HG03103 (cell line): ENCODE results near the gene SMTNL2.

Experiments
- ATAC-seq: cut with Tn5 transposase; IDR thresholded peaks from one replicate; pipeline ENCODE4 v1.9.1; 2021; ENCODE audit warnings: low read depth; ENCODE audit not compliant: unreplicated experiment

The SMTNL2 gene

DNA sequence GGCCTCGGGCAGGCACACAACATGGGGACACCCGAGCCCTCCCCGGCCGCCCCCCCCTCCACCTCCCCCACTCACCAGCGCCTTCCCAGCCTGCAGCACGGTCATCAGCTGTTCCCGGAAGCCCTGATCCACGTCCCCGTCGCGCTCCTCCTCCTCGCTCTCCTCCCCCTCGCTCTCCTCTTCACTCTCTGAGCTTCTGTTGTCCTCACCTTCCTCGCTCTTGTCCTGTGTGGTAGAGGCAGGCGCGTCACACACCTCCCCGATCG lies 39.4 kb upstream of the SMTNL2 start:
- no peak for ATAC-seq

- no peak for ATAC-seq
These were observed 38.9 kb upstream of the SMTNL2 start for GRCh38 chr17:4545217-4545951.

DNA sequence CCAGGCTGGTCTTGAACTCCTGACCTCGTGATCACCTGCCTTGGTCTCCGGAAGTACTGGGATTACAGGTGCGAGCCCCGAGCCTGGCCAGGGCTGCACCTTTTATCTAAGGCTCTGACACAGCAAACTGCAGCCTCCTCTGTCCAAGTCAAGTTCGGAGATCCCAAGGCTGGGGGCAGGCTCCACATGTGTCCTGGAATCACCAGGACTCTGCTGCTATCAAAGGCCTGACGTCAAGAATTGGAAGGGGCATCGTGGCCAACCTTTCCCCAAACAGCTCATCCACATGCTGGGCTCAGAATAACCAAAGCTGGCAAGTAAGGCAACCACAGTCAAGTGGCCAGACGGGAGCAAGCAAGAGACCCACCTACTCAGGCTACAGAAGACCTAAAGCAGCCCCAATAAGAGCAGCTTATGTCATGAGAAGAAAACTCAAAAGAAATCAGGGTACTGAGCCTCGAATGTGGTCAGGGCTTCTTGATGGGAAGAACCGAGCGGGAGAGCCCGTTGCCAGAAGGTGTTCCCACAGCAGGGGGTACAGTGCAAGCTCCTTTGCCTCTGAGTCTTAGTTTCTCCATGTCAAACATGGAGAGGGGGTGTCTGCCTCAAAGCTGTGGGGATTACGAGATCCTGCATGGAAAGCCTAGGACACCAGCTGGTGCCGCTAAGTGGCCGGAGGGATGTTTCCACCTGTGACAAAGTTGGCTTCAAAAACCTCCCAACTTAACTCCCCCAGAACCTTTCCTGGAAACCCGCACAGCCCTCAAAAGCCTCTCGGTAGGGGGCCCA lies 37.0 kb upstream of the SMTNL2 start:
- no peak for ATAC-seq

- no peak for ATAC-seq
These were observed 36.3 kb upstream of the SMTNL2 start for GRCh38 chr17:4548061-4548461.

DNA sequence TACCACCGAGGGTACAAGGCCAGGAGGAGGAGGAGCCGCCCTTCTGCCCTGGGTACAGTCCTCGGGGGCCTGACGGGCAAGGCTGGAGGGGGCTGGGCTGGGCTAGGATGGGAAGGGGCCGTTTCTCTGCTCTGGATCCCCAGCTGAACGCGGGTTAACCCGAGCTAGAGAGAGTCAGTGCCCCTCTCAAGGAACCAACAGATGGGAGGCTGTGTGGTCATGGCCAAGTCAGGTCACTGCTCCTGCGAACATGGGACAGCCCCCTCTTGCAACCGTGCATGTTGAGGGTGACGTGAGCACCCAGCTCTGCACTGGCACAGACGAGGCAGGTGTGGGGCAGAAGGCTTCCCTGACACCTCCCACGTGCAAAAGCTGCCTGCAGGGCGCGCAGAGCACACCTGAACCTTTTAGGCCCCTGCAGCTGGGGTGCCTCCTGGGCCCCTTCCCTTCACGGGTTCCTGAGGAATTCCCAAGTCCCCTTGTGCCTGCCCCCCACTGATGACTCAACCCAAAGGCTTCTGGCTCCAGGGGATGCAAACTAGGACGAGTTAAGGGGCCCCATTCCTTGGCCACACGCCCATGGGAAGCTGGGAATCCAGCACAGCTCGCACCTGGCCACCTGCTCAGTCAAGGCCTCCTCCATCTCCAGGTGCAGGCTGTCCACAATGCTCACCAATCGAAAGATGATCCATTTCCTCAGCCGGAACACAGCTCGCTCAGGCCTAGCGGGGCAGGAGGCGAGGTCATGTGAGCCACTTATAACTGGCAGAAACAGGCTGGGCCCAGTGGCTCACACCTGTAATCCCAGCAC lies 35.4 kb upstream of the SMTNL2 start:
- no peak for ATAC-seq

DNA sequence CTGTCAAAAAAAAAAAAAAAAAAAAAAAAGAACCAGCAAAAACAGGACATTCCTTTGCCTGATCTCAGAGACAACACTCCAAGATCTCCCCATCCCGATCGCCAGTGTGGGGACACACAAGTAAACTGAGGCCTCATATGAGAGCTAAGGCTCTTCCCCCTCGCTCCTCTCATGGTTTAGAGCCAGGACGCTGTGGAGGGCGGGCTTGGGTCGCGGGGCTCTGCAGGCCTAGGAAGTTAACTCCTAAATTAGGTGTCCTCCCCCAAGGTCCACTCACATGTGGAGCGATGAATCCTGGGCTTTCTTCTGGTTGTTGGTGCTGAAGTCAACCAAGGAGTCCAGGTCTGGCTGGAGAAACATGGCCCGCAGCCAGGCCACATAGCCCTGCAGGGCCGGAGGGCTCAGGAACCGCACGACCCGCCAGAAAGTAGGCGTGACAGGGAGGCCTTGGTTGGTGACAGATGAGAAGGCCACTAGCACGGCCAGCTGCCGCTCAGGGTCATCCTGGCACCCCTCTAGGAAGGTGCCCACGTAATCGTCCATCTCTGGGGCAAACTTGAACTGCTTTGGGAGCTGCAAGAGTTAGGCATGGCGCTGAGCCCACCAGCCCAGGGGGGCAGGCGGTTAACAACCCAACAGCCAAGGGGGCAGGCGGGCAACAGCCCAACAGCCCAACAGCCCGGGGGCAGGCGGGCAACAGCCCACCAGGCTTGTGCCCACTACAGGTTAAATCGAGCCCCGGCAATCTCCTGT lies 34.4 kb upstream of the SMTNL2 start:
- ATAC-seq, result no peak

DNA sequence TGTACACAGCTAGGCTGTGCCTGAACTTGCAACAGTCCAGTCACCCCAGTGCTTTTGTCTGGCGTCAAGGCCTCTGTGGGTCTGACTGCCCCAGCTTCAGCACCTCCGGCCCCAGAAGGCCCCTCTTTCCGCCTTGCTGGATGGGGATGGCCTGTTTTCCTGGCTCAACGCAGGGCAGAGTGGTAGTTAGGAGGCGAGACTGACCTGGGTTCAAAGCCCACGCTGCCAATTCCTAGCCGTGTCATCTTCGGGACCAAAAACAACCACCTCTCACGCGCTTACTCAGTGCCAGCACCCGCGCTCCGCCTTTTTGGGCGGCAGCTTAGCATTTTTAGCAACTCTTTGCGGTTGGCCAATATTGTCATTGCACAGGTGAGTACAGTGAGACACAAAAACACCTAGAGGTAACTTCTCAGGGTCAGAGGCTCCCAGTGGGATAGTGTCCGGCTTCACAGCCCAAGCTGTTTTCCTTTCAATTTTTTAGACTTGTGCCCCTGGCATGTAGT lies 33.7 kb upstream of the SMTNL2 start:
- ATAC-seq, result no peak

GRCh38 chr17:4551141-4551540 lies 33.2 kb upstream of the SMTNL2 start:
- ATAC-seq, result no peak

DNA sequence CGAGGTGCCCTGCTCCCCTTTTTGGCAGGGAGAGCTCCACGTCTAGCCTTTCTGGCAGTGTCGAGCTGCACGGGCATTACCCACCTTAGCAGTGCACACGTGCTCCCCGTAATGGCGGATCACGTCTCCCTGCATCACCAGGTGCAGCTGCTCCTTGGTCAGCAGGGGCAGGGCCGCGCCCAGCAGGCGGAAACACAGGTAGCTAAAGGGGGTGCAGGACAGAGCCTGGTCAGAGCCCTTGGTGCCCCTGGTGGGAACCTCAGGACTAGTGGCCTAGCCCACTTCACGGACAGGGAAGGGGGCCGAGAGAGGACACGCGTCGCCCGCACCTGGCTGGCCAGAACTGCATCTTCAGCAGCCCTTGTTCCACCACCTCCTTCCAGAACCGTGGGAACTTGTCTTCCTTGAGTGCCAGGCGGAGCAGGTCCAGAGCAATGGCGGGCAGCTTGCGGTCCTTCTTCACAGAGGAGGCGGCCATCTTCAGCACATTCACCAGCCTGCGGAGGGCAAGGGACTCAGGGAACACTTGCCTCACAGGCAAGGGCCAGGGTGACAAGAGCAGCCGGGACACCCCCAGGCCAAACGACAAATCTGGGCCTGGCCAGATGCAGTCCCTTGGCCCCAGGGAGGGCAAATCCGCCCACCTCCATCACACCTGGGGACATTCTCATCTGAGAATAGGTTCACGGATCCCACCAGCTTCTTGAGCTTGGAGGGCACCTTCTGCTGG lies 32.4 kb upstream of the SMTNL2 start:
- ATAC-seq, result no peak

DNA sequence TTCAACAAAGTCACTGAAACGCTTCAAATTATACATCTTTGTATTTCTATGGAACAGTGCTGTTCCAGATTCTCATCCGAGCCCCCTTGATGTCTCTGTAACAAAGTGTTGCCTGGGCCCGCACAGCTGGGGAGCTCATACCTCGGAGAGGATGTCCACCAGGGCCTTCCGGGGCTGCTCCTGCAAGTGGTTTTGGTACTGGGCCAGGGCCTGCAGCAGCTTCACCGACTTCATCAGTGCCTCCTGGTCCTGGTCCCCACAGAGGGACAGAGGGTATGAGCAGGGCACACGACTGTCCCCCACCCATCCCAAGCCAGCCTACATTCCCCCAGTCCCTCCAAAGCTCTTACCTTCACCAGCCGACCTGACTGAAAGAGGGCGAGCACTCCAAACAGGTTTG lies 30.7 kb upstream of the SMTNL2 start:
- no peak for ATAC-seq

GRCh38 chr17:4554441-4554996 lies 29.8 kb upstream of the SMTNL2 start:
- no peak for ATAC-seq

DNA sequence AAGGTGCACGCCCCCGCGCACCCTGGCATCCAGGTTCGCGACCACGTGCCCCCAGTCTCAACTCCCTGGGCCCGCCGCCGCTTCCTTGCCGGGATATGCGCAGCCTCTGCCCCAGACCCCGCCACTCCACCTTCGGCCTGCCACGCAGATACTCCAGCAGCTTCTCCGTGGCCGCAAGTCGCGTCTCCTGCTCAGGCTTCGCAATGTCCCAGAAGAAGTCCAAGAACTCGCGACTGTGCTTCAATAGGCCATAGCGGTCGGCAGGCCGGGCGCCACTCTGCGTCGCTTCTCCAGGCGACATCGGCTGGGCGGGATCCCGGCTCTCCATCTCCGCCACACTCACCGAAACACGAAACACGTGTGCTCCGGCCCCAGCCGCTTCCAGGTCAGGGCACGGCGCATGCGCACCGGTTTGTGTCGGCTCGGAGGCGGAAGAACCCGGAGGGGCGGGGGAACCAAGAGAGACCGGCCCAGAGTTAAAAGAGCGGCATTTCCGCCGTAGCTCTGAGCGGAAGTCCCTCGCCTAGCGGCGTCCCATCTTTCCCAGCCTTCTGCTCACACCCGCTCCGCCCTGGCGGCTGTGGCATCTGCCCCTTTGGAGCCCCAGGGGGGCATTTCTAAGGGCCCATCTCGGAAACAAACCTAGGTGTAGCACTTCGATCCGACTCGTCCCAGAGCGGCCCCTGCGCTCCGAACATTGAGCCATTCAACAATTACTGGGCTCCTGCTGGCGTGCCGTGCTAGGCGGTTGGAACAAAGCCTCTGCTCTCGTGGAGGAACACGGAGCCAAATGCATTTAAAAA lies 29.1 kb upstream of the SMTNL2 start, which contains the start of gene MYBBP1A:
MYBBP1A (minus strand) TSS at position 388 of the 803 bp plus-strand sequence; CDS start at position 328, 60 bp downstream.
- peak; percentile 69 for ATAC-seq

- no peak for ATAC-seq
These were observed 28.2 kb upstream of the SMTNL2 start for GRCh38 chr17:4555873-4556759.

- ATAC-seq, result no peak
These were observed 27.3 kb upstream of the SMTNL2 start for GRCh38 chr17:4556996-4557395.

GRCh38 chr17:4557626-4558346 lies 26.5 kb upstream of the SMTNL2 start:
- no peak for ATAC-seq

GRCh38 chr17:4558347-4558971 lies 25.9 kb upstream of the SMTNL2 start:
- ATAC-seq, result no peak
